ENCODE measurements around the gene HSF4.

GRCh38 chr16:67167588-67167987 is 3.0 kb downstream of the HSF4 start:
- TF ChIP-seq MAZ (IDR thresholded peaks at IDR 0.05; ENCODE audit: borderline replicate concordance, low read depth, low read length) = no peak
- TF ChIP-seq CTCF (conservative IDR thresholded peaks at IDR 0.05; ENCODE audit: low read depth, low read length) = no peak
- no peak for TF ChIP-seq SMC3 (IDR thresholded peaks at IDR 0.05; ENCODE audit: low read depth, low read length)
- TF ChIP-seq CEBPB (IDR thresholded peaks at IDR 0.05; ENCODE audit: low read depth, low read length) = no peak
- TF ChIP-seq RCOR1 (IDR thresholded peaks at IDR 0.05; ENCODE audit: insufficient replicate concordance, low read length) = no peak
- TF ChIP-seq POLR2A (IDR thresholded peaks at IDR 0.05; ENCODE audit: low read depth, low read length) = no peak
- TF ChIP-seq RAD21 (IDR thresholded peaks at IDR 0.05; ENCODE audit: low read length) = no peak
- no peak for TF ChIP-seq USF2 (IDR thresholded peaks at IDR 0.05; ENCODE audit: low read depth, low read length)
